Muscle of back (tissue), 13 donors: Measurements from ENCODE around the gene PHOX2B. TPM values are rescaled to one million over a fixed set of nuclear protein-coding genes. Genes with fewer than 3 reads are reported as not detected.

Experiments used
- DNase-seq, 3 donors: peaks; one replicate each; pipeline versions ENCODE4 v3.0.0 to v3.0.0-alpha.2; 2013
- long read RNA-seq, 9 donors: transcript quantifications; one replicate each; lab custom pipeline, GENCODE V29; 2026
- polyA plus RNA-seq, 10 donors: library from polyadenylated mRNA; unstranded; fragments of 120-200 nt; gene quantifications; one replicate each; pipeline ENCODE4 v1.2.1, GENCODE V29; 2013; ENCODE audit not compliant: insufficient read length in 10 of 10

Gene PHOX2B
- polyA plus RNA-seq: not detected
- long read RNA-seq, donor 1: 0 reads
- long read RNA-seq, donor 2: 0 reads
- long read RNA-seq, donor 3: 0 reads
- long read RNA-seq, donor 4: 0 reads
- long read RNA-seq, donor 5: 0 reads
- long read RNA-seq, donor 6: 0 reads
- long read RNA-seq, donor 7: 0 reads
- long read RNA-seq, donor 8: 0 reads
- long read RNA-seq, donor 9: 0 reads

- DNase-seq: peak in 1 of 3 donors; percentile 30
Observed at GRCh38 chr4:41748571-41749475, at the start of gene PHOX2B. Gene PHOX2B, minus strand, starts transcription at chr4:41748725. Its CDS starts 115 bp downstream, at chr4:41748610.

DNA sequence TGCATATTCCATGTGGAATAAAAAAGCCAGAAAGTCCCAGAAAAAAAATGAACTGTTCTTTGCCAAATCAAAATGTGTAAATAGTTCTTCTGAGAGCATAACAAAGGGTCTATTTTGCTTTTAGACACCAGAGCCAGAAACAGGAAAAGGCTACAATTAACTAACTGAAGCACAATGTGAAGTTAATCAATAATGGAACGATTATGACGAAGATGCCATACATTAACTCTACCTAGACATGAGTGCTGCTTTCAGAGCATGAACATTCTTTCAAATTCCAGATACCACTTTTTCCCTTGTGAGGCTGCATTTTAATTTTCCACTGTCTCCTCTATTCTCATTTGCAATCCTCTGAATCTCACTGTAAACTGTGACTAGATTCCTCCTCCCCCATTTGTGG, 48.7 kb upstream of the PHOX2B start:
- DNase-seq: peak in 1 of 3 donors; percentile 11

- DNase-seq: peak in 2 of 3 donors; percentile 16 to 17
Observed at GRCh38 chr4:41796545-41797210, 48.2 kb upstream of the PHOX2B start.

DNA sequence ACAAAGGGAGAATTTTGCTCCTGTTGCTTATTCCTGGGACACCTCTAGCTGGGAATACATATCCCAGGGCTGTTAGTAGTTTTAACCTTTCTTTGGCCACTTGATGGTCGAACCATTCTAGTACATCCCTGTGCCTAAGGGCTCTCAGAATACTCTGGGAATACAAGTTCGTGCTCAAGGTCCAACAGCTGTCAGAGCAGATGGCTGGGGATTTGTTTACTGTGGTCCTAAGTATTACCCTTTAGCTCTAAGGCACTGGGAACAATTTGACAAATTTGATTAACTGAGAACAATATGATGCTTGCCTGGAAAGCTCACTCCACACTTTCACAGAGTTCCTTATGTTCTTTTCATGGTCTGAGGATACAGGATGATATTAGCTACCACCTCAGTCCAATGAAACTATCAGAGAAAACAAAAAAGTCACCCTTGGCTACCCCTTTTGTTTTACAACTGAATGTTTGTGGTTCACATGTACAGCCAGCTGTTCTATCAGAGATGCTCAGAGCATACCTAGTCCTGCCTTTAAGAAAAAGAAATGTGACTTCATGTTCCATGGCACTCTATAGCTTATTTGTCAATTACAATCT, 47.4 kb upstream of the PHOX2B start:
- peak in 1 of 3 donors; percentile 7 for DNase-seq

- no peak for DNase-seq
Observed at GRCh38 chr4:41792166-41792565, 43.6 kb upstream of the PHOX2B start.

- DNase-seq: no peak
Observed at GRCh38 chr4:41791557-41791956, 43.0 kb upstream of the PHOX2B start.

GRCh38 chr4:41787931-41788330, 39.4 kb upstream of the PHOX2B start:
- no peak for DNase-seq

- DNase-seq: no peak
Observed at GRCh38 chr4:41785665-41786064, 37.1 kb upstream of the PHOX2B start.

GRCh38 chr4:41784191-41784979, 35.9 kb upstream of the PHOX2B start:
- DNase-seq: no peak

DNA sequence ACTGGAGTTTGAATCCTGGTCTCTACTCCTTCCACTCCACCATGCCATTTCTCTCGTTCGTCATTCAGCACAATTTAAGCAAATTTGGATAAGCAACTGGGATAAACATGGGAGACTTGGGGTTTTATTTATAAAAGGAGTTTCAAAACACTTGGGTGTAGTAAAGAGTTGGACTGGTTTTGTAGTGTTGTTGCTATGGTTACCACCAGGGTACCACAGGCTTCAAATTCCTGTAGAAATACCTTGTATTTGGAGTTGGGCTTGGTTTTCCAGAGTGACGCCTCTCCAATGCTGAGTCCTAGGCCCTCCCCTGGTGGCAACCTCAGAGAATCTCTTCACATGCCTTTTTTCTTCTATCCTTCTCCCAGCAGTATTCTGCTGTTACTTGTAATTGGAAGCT, 27.9 kb upstream of the PHOX2B start:
- no peak for DNase-seq

GRCh38 chr4:41763729-41764128, 15.2 kb upstream of the PHOX2B start:
- no peak for DNase-seq

- no peak for DNase-seq
Observed at GRCh38 chr4:41758884-41759283, 10.4 kb upstream of the PHOX2B start.

DNA sequence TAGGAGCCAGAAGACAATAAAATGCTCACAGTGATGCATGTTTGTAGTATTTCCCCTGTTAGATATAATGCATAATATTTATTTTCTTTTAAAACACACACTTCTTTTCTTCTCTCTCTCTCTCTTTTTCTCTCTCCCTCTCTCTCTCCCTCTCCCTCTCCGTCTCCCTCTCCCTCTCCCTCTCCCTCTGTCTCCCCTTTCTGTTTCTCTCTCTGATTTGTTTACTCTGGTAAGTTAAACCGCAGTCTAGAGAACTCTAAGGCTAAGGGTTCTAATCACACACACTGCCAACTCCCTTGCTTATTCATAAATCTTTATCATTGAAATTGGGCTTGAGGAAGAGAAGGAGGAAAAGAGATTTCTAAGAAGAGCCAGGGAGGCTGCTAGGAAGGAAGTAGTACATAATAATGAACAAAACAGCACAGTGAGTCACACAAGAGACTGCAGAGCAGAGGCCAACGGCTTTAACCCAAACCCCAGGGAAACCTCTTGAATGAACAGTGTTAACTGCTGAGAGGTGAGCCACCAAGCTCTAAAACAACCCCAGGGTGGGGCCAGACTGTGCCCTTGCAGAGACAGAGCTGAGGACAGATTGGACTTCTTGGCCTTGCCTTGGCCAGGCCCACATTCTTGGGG, 9.1 kb upstream of the PHOX2B start:
- no peak for DNase-seq

- no peak for DNase-seq
Observed at GRCh38 chr4:41753942-41754341, 5.4 kb upstream of the PHOX2B start.

DNA sequence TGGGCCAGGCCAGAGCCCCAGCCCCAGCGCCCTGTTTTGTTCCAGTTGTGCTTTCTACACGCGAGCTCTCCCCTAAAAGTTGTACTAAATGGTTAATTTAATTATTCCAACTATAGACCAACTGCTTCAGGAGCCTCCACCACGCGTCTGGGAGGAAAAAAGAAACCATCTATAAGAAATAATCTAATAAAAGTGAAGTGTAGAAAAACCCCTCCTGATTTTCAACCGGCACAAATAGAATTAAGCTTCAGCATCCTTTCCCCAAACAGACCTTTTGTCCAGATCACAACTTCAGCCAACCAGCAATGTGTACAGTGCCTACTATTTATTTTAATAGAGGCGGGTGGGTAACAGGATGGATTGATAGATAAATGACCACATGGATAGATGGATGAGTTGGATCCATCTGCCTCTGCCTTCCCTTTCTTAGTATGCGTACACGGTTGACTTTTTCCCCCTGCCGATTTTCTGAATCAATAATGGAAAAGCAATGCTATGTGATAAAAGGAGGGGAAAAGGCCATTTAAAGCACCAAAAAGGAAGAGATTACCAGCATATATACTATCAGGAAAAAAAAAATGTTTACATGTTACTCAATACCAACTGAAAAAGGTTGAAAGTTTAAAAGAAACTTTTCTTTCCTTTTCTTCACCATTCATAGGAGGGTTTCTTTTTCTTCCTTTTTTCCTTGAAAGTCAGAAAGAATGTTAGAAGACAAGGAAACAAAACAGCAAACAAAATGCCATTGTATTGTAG, 3.7 kb upstream of the PHOX2B start:
- DNase-seq: no peak

GRCh38 chr4:41751449-41752061, 3.0 kb upstream of the PHOX2B start:
- no peak for DNase-seq

- peak in 1 of 3 donors; percentile 13 for DNase-seq
Observed at GRCh38 chr4:41750626-41751448, 2.3 kb upstream of the PHOX2B start.

GRCh38 chr4:41750121-41750625, 1.6 kb upstream of the PHOX2B start:
- DNase-seq: no peak
